ENCODE data around the gene ARL6IP5. TPM values are rescaled to one million over a fixed set of nuclear protein-coding genes. Genes with fewer than 3 reads are reported as not detected.

The ARL6IP5 gene
- total and polyA plus RNA-seq, 2 of the 13 experiments (the other 11 are each of a cell fraction or from before 2014, with no cell fraction given) = 23.7 to 29.6 TPM

GRCh38 chr3:69084326-69085167 lies at the start of gene ARL6IP5 (continued):
- TF ChIP-seq ZNF280B (CRISPR knock-in tag; IDR thresholded peaks at IDR 0.05; ENCODE audit: borderline replicate concordance) (no peak), ELF1 (CRISPR knock-in tag; IDR thresholded peaks at IDR 0.05) (0 out of 2 replicates have a peak, but pooled peaks have one; percentile 17), ZSCAN30 (CRISPR knock-in tag; IDR thresholded peaks at IDR 0.05) (no peak), TMF1 (CRISPR knock-in tag; IDR thresholded peaks at IDR 0.05; ENCODE audit: low read depth) (no peak), MEIS1 (CRISPR knock-in tag; IDR thresholded peaks at IDR 0.05; ENCODE audit: borderline replicate concordance) (no peak), E2F1 (CRISPR knock-in tag; IDR thresholded peaks at IDR 0.05) (no peak; the same call in 1 of the 2 replicates), ZNF710 (CRISPR knock-in tag; IDR thresholded peaks at IDR 0.05; ENCODE audit: borderline replicate concordance) (0 out of 2 replicates have a peak, but pooled peaks have one; percentile 3), AHDC1 (CRISPR knock-in tag; IDR thresholded peaks at IDR 0.05; ENCODE audit: borderline replicate concordance) (0 out of 2 replicates have a peak, but pooled peaks have one; percentile 18), ZNF614 (CRISPR knock-in tag; IDR thresholded peaks at IDR 0.05; ENCODE audit: borderline replicate concordance) (peak; percentile 82; the same call in 1 of the 2 replicates), ZNF891 (CRISPR knock-in tag; IDR thresholded peaks at IDR 0.05) (peak; percentile 84), ARID5B (CRISPR knock-in tag; IDR thresholded peaks at IDR 0.05) (peak; percentile 28; the same call in 1 of the 2 replicates), JUN (CRISPR knock-in tag; IDR thresholded peaks at IDR 0.05) (no peak), ZNF331 (CRISPR knock-in tag; IDR thresholded peaks at IDR 0.05) (peak; percentile 58)

Data from HepG2 (cell line).